ENCODE results near the gene VAT1L. TPM values are rescaled to one million over a fixed set of nuclear protein-coding genes. Genes with fewer than 3 reads are reported as not detected.

The VAT1L gene
- total RNA-seq, 1 experiment from 2014 or later, result 33.8 TPM

DNA sequence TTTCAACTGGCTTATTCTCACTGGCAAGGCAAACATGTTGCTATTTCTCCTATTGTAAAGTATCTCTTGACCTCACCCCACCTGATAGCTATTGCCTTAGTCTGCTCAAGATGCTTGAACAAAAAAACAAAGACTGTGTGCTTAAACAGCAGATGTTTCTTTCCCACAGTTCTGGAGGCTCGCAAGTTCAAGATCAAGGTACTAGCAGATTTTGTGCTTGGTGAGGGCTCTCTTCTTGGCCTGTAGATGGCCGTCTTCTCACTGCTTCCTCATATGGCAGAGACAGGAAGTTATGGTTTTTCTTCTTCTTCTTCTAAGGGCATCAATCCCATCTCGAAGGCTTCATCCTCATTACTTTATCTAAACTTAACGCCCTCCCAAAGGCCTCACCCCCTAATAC is 124.3 kb downstream of the VAT1L start:
- Histone ChIP-seq H3K18ac (ENCODE audit: insufficient read length, low read depth, low read length) (no peak overlapping the region), H2BK15ac (ENCODE audit: low read depth, low read length) (no peak overlapping the region), H2BK5ac (ENCODE audit: insufficient read length, low read length) (no peak overlapping the region), H2BK20ac (ENCODE audit: low read depth, low read length, poor library complexity, severe bottlenecking) (no peak overlapping the region), H3K4ac (ENCODE audit: low read depth, low read length) (no peak overlapping the region), H2BK120ac (ENCODE audit: low read depth, low read length, poor library complexity, severe bottlenecking) (no peak overlapping the region), H4K5ac (ENCODE audit: insufficient read length, low read depth, low read length) (no peak overlapping the region), H3K4me1 (ENCODE audit: insufficient read depth, low read length) (peaks cover 4% of the 10 kb centered on the region; the same call in 1 of the 2 replicates), H3K56ac (ENCODE audit: insufficient read length, low read depth, low read length) (no peak overlapping the region), H3K79me1 (ENCODE audit: insufficient read depth, low read depth, low read length, poor library complexity, severe bottlenecking) (no peaks in the 10 kb centered on the region), H3K9ac (ENCODE audit: extremely low read depth, insufficient read length, low read length) (no peak overlapping the region), H4K91ac (ENCODE audit: insufficient read length, low read depth, low read length) (no peak overlapping the region), H3K23ac (ENCODE audit: insufficient read length, low read depth, low read length) (no peak overlapping the region), H3K14ac (ENCODE audit: insufficient read depth, low read length) (no peak overlapping the region), H4K8ac (replicated peaks; ENCODE audit: insufficient read length, low read depth, low read length) (no peak overlapping the region), H3K27me3 (ENCODE audit: insufficient read depth, low read length) (no peaks in the 10 kb centered on the region), H3K27ac (ENCODE audit: insufficient read length, low read depth, low read length) (no peak overlapping the region), H3K4me2 (ENCODE audit: insufficient read depth, insufficient read length, low read length) (no peak overlapping the region), H2BK12ac (ENCODE audit: insufficient read length, low read depth, low read length) (no peak overlapping the region), H2AFZ (ENCODE audit: low read length) (no peak overlapping the region), H2AK5ac (ENCODE audit: insufficient read length, low read length) (no peak overlapping the region), H3K9me3 (ENCODE audit: control insufficient read depth, low read depth, low read length) (no peaks in the 10 kb centered on the region), H3T11ph (ENCODE audit: low read length) (no peak overlapping the region), H4K20me1 (ENCODE audit: control insufficient read depth, insufficient read depth, insufficient read length) (no peaks in the 10 kb centered on the region), H3K23me2 (ENCODE audit: insufficient read length, low read depth, low read length, poor library complexity, severe bottlenecking) (no peaks in the 10 kb centered on the region), H3K79me2 (ENCODE audit: insufficient read depth, low read length) (no peaks in the 10 kb centered on the region)
- Mint-ChIP-seq H3K27ac (no peak overlapping the region), H3K4me3 (no peak overlapping the region), H3K9me3 (no peaks in the 10 kb centered on the region), H3K27me3 (ENCODE audit: low read depth) (no peaks in the 10 kb centered on the region), H3K4me1 (peaks cover 32 to 35% of the 10 kb centered on the region in 2 experiments), H3K36me3 (ENCODE audit: insufficient read depth in 1 of 3, low read depth in 3 of 3) (peaks cover 0 to 6% (median 3%) of the 10 kb centered on the region in 3 experiments; a peak in 6 of 7 replicates)
- WGBS (ENCODE audit: extremely low coverage, insufficient read length, low lambda C conversion rate), result no CpG with 5 or more reads among the region's 4 CpGs
- TF ChIP-seq, protein P1, sequence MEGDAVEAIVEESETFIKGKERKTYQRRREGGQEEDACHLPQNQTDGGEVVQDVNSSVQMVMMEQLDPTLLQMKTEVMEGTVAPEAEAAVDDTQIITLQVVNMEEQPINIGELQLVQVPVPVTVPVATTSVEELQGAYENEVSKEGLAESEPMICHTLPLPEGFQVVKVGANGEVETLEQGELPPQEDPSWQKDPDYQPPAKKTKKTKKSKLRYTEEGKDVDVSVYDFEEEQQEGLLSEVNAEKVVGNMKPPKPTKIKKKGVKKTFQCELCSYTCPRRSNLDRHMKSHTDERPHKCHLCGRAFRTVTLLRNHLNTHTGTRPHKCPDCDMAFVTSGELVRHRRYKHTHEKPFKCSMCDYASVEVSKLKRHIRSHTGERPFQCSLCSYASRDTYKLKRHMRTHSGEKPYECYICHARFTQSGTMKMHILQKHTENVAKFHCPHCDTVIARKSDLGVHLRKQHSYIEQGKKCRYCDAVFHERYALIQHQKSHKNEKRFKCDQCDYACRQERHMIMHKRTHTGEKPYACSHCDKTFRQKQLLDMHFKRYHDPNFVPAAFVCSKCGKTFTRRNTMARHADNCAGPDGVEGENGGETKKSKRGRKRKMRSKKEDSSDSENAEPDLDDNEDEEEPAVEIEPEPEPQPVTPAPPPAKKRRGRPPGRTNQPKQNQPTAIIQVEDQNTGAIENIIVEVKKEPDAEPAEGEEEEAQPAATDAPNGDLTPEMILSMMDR (conservative IDR thresholded peaks at IDR 0.05), result peak; percentile 24; the same call in 1 of the 3 replicates
- no peak for DNase-seq

Measured in H9 (cell line).